Breast epithelium (tissue), 4 donors: ENCODE results near the gene PTPRG. TPM values are rescaled to one million over a fixed set of nuclear protein-coding genes. Genes with fewer than 3 reads are reported as not detected.
"Not testable (repeated sequence)": the region's sequence is repeated elsewhere in the genome, so short reads cannot be mapped to it uniquely, and the experiment has no call there.

ENCODE experiments used
- DNase-seq, 2 donors: peaks; one replicate each; pipeline ENCODE4 v3.0.0-alpha.2; 2019; ENCODE audit warnings: low spot score in 2 of 2
- H3K27ac ChIP-seq, 2 donors: fragments of 200-600 bp; sonication (generic) in 1 of 2; one replicate each; pipeline ENCODE4 v1.5.1; 2016 to 2019; ENCODE audit warnings: mild to moderate bottlenecking in 1 of 2
- H3K27me3 ChIP-seq, 2 donors: fragments of 200-600 bp; sonication (generic) in 1 of 2; one replicate each; pipeline versions ENCODE4 v1.5.1 to v1.6.0; 2017 to 2019; ENCODE audit warnings: control low read depth in 1 of 2, mild to moderate bottlenecking in 1 of 2
- H3K36me3 ChIP-seq: fragments of 200-600 bp; one replicate; pipeline ENCODE4 v1.5.1; 2019
- H3K4me1 ChIP-seq, 2 donors: fragments of 200-600 bp; sonication (generic); one replicate each; pipeline ENCODE4 v1.5.1; 2016 to 2019; ENCODE audit warnings: control low read depth in 1 of 2
- H3K4me3 ChIP-seq, 3 donors: fragments of 200-600 bp; sonication (generic); 1 replicate in 2 of 3; 2 replicates in 1 of 3; pipeline ENCODE4 v1.5.1; 2016 to 2019; ENCODE audit warnings: mild to moderate bottlenecking in 3 of 3, moderate library complexity in 2 of 3
- H3K9me3 ChIP-seq, 2 donors: fragments of 200-600 bp; sonication (generic) in 1 of 2; one replicate each; pipeline ENCODE4 v1.5.1; 2016 to 2019; ENCODE audit warnings: control low read depth in 1 of 2
- CTCF ChIP-seq, 3 donors: fragments of 450-650 bp; IDR thresholded peaks; one replicate each; pipeline ENCODE4 v1.5.1; 2016 to 2017; ENCODE audit warnings: antibody characterized with exemption in 3 of 3, mild to moderate bottlenecking in 3 of 3, moderate library complexity in 3 of 3
- POLR2A ChIP-seq: fragments of 450-650 bp; IDR thresholded peaks from one replicate; pipeline ENCODE4 v1.6.1; 2016; ENCODE audit warnings: antibody characterized with exemption, mild to moderate bottlenecking, moderate library complexity
- POLR2AphosphoS5 ChIP-seq, 3 donors: sonication (generic); formaldehyde crosslinking; IDR thresholded peaks; one replicate each; pipeline ENCODE4 v1.6.1; 2017; ENCODE audit warnings: antibody characterized with exemption in 3 of 3
- intact Hi-C: fragments of 100-400 bp; cut with DNase I; formaldehyde crosslinking; loops from one replicate; pipeline ENCODE4 v1.15.1; 2023; ENCODE audit warnings: low total_unique reads
- total RNA-seq, 3 donors: library from RNA; depleted of rRNA; stranded (reverse); fragments of >200 nt; gene quantifications; one replicate each; pipeline ENCODE4 v1.1.0, GENCODE V29; 2016

The PTPRG gene
- total RNA-seq, 3 donors from 2014 or later, result 42.3 to 179 (median 61.6) TPM

- Histone ChIP-seq H3K4me3 (no peak overlapping the region), H3K27ac (no peak overlapping the region), H3K27me3 (no peaks in the 10 kb centered on the region), H3K9me3 (no peaks in the 10 kb centered on the region), H3K36me3 (no peaks in the 10 kb centered on the region), H3K4me1 (no peaks in the 10 kb centered on the region)
- DNase-seq, result no peak
- TF ChIP-seq POLR2A (no peak), POLR2AphosphoS5 (IDR thresholded peaks at IDR 0.05) (no peak), CTCF (IDR thresholded peaks at IDR 0.05) (no peak)
- intact Hi-C loops, result no loop called here
These were observed 15.7 kb upstream of the PTPRG start for GRCh38 chr3:61545716-61546115.

GRCh38 chr3:61547625-61548024, 13.7 kb upstream of the PTPRG start:
- Histone ChIP-seq H3K27ac (no peak overlapping the region), H3K27me3 (no peaks in the 10 kb centered on the region), H3K4me1 (no peaks in the 10 kb centered on the region), H3K36me3 (no peaks in the 10 kb centered on the region), H3K4me3 (no peak overlapping the region), H3K9me3 (no peaks in the 10 kb centered on the region)
- no peak for DNase-seq
- intact Hi-C loops, result no loop called here
- TF ChIP-seq CTCF (IDR thresholded peaks at IDR 0.05) (no peak), POLR2A (no peak), POLR2AphosphoS5 (IDR thresholded peaks at IDR 0.05) (no peak)

- H3K4me3 ChIP-seq, H3K36me3 ChIP-seq, H3K27me3 ChIP-seq, H3K4me1 ChIP-seq, H3K9me3 ChIP-seq, DNase-seq, H3K27ac ChIP-seq: not testable (repeated sequence)
- intact Hi-C loops, result loop anchor here (5.0 kb wide), 1 partner anchor 1850 kb away; no protein-coding TSS in a partner anchor
These were observed 8.7 kb upstream of the PTPRG start for GRCh38 chr3:61552704-61553103.

- peak overlapping the region in 2 of 3 donors; percentile 85 for H3K4me3 ChIP-seq
- H3K4me1 ChIP-seq, result no peaks in the 10 kb centered on the region
- TF ChIP-seq POLR2A, result no peak
- no peak for TF ChIP-seq POLR2AphosphoS5 (IDR thresholded peaks at IDR 0.05)
- no peak for TF ChIP-seq CTCF (IDR thresholded peaks at IDR 0.05)
- intact Hi-C loops, result no loop called here
- DNase-seq, result no peak
- H3K27ac ChIP-seq, result peak overlapping the region; percentile 88 to 91
- H3K9me3 ChIP-seq, result peaks cover 0 to 7% of the 10 kb centered on the region in 2 donors
- H3K27me3 ChIP-seq, result no peaks in the 10 kb centered on the region
- no peaks in the 10 kb centered on the region for H3K36me3 ChIP-seq
These were observed 2.1 kb upstream of the PTPRG start for GRCh38 chr3:61559136-61559731.

GRCh38 chr3:61560517-61561373, 626 bp upstream of the PTPRG start:
- H3K27me3 ChIP-seq, result no peaks in the 10 kb centered on the region
- peaks cover 0 to 7% of the 10 kb centered on the region in 2 donors for H3K9me3 ChIP-seq
- H3K4me3 ChIP-seq, result peak overlapping the region; percentile 85 to 95 (median 85)
- H3K4me1 ChIP-seq, result no peaks in the 10 kb centered on the region
- peak; percentile 33 to 68 (median 67) for TF ChIP-seq POLR2AphosphoS5 (IDR thresholded peaks at IDR 0.05)
- no peak for TF ChIP-seq POLR2A
- peak in 2 of 3 donors; percentile 9 to 13 for TF ChIP-seq CTCF (IDR thresholded peaks at IDR 0.05)
- intact Hi-C loops, result no loop called here
- peak overlapping the region; percentile 88 to 91 for H3K27ac ChIP-seq
- DNase-seq, result peak; percentile 55 to 68
- H3K36me3 ChIP-seq, result no peaks in the 10 kb centered on the region
